Fibroblast of skin of scalp (primary cell): ENCODE results near the gene GNAT1. TPM values are rescaled to one million over a fixed set of nuclear protein-coding genes. Genes with fewer than 3 reads are reported as not detected.

Source experiments
- DNase-seq: peaks from one replicate; pipeline ENCODE4 v3.0.0-alpha.2; 2013
- polyA plus RNA-seq, 2 experiments: library from polyadenylated mRNA; unstranded; fragments of 120-200 nt; gene quantifications; one replicate each; pipeline ENCODE4 v1.2.1, GENCODE V29; 2013; ENCODE audit not compliant: insufficient read length in 2 of 2

GNAT1 gene
- polyA plus RNA-seq (2013, experiment 1 of 2; ENCODE audit: insufficient read length), result not detected
- not detected for polyA plus RNA-seq (2013, experiment 2 of 2; ENCODE audit: insufficient read length)

GRCh38 chr3:50190936-50191660 is at the start of gene GNAT1:
Gene GNAT1, plus strand, starts transcription at chr3:50191610. Its CDS starts 116 bp downstream, at chr3:50191726.
- DNase-seq, result no peak

DNA sequence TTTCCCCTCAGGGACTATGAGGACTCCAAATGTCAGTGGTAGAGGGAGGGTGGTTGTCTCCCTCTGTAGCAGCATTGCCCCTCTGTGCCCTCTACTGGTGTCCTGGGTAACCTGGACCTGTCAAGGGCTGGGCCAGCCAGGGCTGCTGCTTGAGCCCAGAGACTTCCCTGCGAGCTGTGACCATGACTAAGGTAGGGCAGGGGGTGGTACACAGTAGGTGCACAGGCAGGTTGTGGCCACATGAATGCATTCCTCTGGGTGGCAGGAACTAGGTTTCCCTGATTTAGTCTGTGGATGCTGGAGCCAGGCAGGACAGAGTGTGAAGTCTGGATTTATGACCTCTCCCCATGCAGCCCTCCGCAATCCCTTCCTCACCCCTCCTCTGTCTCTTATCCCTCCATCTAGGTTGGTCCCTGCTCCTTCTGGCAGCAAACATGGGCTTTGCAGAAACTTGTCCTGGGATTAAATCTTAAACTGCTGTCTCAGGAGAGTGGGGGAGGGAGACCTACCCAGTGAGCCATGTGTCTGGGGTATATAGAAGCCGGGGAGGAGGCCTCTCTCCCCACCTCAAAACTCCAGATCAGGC is 45.0 kb upstream of the GNAT1 start:
- DNase-seq, result no peak

DNA sequence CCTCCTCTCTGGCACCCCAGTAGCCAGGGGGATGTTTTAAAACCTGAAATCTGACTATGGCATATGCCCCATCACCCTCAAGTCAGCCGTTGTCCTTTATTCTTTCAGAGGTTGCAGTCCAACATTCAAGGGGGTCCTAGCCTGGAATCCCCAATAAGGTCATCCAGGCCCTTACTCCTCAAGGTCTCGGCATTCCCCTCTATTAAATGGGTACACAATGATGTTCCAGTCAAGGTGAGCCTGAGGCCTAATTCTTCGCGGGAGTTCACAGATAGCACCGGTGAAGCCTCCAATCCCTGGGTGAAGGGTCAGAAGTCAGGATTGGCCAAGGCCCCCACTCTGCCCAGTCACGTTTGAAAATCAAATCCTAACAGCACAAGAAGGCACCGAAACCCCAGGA is 44.4 kb upstream of the GNAT1 start:
- DNase-seq, result no peak

- no peak for DNase-seq
Observed at GRCh38 chr3:50147447-50147846, 44.0 kb upstream of the GNAT1 start.

- DNase-seq, result no peak
Observed at GRCh38 chr3:50147861-50148260, 43.5 kb upstream of the GNAT1 start.

- no peak for DNase-seq
Observed at GRCh38 chr3:50150404-50150750, 41.0 kb upstream of the GNAT1 start.

DNA sequence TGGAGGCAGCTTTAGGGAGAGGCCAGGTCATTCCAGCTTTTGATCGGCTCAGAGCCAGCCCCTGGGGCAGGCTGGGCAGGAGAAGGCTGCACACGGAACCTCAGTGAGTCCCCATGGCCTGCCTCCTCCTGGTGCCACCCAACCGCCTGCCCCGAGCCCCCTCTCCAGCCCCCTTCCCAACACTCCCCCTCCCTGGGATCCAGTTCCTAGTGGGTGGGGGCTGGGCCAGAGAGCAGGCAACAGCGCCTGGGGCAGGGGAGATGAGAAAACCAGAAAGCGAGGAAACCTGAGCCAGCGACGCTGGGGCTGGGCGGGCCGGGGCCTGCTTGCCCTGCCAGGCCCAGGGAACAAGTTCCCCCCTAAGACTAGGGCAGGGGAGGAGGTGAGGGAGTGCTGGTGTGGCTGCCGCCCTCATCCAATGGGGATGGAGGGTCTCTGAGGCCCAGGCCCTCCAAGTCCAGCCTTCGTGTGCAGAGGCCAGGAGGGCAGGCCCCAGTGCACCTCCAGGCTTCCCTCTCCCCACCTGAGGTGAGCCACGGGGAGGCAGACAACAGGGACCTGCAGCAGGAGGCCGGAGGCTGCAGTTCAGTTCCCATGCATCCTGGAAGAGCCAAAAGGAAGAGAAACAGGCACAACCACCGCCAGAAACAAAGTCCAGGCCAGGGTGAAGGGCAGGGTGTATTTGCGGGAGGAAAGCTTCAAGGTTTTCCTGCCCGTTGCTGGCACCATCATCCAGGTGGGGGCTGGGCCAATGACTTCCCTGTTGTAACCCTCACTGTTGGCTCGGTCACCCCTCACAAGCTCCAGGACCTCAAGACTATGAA is 40.3 kb upstream of the GNAT1 start:
- no peak for DNase-seq

- no peak for DNase-seq
Observed at GRCh38 chr3:50151728-50152127, 39.7 kb upstream of the GNAT1 start.

DNA sequence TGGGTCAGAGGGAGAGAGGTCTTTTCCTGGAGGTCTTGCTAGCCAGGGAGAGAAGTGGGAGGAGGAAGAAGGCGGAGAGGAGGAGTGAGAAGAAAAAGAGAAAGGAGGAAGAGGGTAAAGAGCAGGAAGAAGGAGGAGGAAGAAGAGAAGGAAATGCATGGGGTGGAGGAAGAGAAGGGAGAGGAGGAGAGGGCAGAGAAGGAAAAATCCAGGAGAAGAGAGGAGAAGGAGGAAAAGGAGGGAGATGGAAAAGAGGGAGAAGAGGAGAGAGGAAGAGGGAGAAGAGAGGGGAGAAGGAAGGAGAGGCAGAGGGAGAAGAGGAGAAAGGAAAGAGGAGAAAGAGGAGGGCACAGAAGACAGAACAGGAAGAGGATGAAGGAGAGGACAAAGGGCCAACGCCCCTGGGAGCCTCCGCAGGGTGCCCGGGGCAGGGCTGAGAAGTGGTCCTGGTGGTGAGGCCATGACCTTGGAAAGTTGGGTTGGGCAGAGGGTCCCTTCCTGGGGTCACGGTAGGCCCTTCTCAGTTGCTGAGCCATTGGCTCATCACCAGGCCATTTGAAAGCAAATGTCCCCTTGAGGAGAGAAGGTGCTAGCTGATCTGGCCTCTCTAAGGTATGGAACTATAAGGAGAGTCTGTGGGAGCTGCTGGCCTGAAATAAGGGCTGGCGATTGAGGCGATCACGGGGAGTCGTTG is 37.5 kb upstream of the GNAT1 start:
- DNase-seq, result no peak

DNA sequence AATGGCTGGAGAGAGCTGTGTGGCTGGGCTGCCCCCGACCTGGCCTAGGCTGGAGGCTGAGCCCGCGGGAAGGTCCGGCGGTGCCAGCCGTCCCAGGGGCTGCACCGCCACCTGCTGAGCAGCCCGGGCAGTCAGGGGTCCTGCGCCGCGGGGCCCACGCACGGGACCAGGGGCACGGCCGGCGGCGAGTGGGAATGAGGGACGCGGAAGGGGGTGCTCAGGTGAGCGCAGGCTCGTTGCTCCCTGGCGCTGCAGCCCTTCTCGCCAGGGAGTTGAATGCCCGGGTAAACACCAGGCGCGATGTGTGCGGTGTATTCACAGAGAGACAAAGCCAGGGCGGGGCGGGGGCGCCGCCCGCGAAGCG is 37.0 kb upstream of the GNAT1 start:
- DNase-seq, result no peak

DNA sequence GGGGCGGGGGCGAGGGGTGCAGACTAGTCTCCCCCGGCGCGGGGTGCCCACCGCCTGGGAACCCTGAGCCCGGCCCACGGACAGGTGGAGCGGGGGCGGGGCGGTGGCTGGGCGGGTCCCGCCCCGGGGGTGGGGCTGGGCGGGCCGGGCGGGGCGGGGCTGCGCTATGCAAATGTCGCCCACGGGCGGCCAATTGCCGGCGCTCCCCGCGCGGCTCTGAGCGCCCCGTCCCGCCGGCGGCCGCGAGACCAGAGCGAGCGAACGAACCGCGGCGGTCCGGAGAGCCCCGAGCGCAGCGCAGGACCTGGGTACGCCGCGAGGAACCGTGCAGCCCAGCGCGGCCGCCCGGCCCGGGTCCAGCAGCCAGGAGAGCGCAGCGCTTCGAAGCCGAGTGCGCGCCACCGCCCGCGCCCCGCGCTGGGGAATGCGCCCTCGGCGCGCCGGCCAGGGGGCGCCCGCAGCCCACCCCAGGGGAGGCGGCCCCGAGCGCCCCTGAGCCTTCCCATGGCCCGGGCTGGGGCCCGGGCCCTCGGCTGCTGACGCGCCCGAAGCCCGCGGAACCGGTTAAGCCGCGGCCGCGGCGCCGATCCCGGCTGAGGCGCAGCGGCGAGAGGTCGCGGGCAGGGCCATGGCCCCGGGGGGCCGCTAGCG is 36.4 kb upstream of the GNAT1 start, which contains the start of gene SEMA3F:
TSS of gene SEMA3F (plus strand) at position 485 of the 651 bp plus-strand sequence. CDS start 4,299 bp downstream, outside the sequence.
- peak; percentile 62 for DNase-seq

- DNase-seq, result no peak
Observed at GRCh38 chr3:50155491-50155878, 35.9 kb upstream of the GNAT1 start.

DNA sequence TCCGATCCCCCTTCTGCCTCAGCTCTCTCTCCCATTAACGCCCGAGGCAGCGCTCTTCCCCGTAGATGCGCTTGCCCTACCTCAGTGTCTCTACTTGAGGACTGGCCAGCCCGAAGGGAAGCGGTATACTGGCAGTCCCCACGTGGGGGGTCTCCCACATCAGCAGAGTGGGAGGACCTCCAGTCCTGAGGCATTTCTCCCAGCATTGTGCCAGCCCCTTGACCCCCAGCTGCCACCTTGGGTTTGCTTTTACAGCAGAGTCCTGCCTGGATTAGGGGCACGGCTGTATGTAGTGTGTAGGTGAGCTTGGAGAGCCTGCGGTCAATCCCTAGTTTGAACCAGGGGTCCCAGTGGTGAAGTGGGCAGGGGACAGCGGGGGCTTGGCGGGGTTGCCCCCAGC is 35.5 kb upstream of the GNAT1 start:
- no peak for DNase-seq

- peak; percentile 33 for DNase-seq
Observed at GRCh38 chr3:50156549-50157493, 34.6 kb upstream of the GNAT1 start.

DNA sequence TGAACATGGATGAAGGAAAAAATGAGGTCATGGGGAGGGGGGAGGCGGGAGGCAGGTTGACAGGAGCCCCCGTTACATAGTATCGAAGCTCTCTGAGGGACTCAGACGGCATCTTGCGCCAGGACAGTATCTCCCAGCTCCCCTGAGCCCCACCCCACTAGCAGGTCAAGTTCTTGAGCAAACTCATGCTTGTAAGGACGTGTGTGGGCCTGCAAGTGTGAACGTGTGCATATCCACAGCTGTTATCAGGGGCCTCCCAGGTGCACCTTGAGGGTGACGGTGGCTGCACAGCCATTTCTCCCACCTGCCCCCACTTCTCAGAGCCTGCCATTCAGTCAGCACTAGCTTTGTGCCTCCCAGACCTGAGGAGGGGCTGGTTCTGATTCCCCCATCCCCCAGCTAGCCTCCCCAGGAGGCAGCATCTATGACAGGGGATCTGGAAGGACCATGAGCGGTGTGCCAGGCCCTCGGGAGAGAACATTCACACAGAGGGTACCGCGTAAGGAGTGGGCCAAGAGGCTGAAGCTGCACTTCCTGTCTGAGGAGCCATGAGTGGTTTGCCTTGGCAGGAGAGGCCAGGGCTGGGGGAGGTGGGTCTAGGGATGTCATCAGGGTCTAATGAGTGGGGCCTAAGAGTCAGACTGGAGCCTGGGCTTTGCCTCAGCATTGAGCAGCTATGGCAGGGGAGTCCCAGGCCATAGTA is 33.4 kb upstream of the GNAT1 start:
- DNase-seq, result peak; percentile 38

DNA sequence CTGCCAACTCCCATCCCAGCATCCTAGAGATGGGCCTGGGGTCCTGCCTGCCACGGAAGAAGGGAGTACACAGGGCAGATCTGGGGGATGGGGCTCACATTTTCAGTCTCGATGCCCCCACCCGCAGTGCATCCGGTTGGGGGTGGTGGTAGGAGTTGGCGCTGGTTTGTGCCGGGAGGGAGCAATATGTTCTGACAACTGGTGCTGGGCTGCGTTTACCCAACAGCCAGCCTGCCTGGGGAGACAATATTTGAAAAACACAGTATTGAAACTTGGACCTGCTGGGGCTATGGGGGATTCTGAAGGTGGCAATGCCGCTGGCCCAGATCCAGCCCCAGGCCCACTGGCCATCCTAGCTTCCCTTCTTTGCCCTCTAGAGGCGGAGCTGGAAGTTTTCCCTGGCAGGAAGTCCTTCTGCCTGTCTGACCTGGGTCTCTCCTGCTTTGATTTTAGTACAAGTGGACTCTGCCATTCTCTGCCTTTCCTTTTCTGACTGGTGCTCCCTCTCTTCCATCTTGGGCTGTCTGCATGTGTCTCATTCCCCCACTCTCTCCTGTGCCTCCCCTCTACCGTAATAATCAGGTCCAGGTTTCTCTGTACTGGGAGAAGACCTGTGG is 32.8 kb upstream of the GNAT1 start:
- DNase-seq, result no peak

- DNase-seq, result no peak
Observed at GRCh38 chr3:50160561-50160983, 30.8 kb upstream of the GNAT1 start.

- DNase-seq, result no peak
Observed at GRCh38 chr3:50161320-50161719, 30.1 kb upstream of the GNAT1 start.

- no peak for DNase-seq
Observed at GRCh38 chr3:50162034-50162883, 29.2 kb upstream of the GNAT1 start.
